ENCODE data around the gene AGAP1. TPM values are rescaled to one million over a fixed set of nuclear protein-coding genes. Genes with fewer than 3 reads are reported as not detected.

Gene AGAP1
- total and polyA plus RNA-seq, 10 donors, result 1.1 to 26.6 (median 11.3) TPM

DNA sequence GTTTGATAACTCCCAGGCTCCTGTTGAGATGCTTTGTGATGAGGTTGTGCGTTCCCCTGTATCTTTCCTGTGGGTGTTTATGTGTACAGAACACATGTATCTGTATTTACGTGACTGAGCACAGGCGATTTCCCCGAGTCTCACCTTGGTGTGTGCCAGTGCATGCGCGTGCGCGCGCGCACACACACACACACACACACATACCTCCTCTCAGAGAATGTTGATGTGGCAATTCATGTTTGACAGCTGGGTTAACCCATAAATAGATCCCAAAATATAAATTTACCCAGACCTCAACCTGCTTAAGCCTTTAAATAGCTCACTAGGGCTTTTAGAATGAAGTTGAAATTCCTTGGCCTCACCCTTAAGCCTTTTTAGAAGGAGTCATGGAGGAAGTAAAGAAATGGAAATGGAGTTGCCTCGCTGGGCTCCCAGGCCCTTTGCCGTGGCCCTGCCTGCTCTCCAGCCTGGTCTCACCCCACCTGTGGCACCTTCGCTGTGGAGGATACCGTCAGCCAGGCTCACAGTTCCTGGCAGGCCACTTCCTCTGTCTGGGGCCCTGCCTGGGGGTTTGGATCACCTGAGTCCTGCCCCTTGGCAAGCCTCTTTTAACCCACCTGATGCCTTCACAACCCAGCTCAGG lies 20.3 kb downstream of the AGAP1 start:
- H3K9me3 ChIP-seq, result peaks cover 0 to 10% (median 0%) of the 10 kb centered on the region in 8 donors
- peaks cover 0 to 4% (median 0%) of the 10 kb centered on the region in 7 donors for H3K27me3 ChIP-seq (replicated peaks in 1 of 7)
- DNase-seq, result no peak
- TF ChIP-seq POLR2A (IDR thresholded peaks at IDR 0.05), result no peak
- no peak for TF ChIP-seq CTCF (IDR thresholded peaks at IDR 0.05 in 8 of 11, conservative IDR thresholded peaks at IDR 0.05 in 3 of 11)
- no peak for TF ChIP-seq POLR2AphosphoS5 (IDR thresholded peaks at IDR 0.05)
- H3K27ac ChIP-seq, result no peak overlapping the region
- no peak overlapping the region for H3K4me3 ChIP-seq
- intact Hi-C loops (cut with DNase I; ENCODE audit: low total_unique reads), result no loop called here
- H3K36me3 ChIP-seq, result no peaks in the 10 kb centered on the region
- peaks cover 0 to 34% (median 14%) of the 10 kb centered on the region in 6 donors for H3K4me1 ChIP-seq
- 86 to 94% (median 91%) methylated on average over 14 of the region's 14 CpGs for WGBS, 5 donors

- TF ChIP-seq CTCF (IDR thresholded peaks at IDR 0.05 in 8 of 11, conservative IDR thresholded peaks at IDR 0.05 in 3 of 11) (no peak), POLR2AphosphoS5 (IDR thresholded peaks at IDR 0.05) (no peak), POLR2A (IDR thresholded peaks at IDR 0.05) (no peak)
- Histone ChIP-seq H3K36me3 (no peaks in the 10 kb centered on the region), H3K4me3 (no peak overlapping the region), H3K9me3 (peaks cover 0 to 10% (median 0%) of the 10 kb centered on the region in 8 donors), H3K4me1 (peaks cover 0 to 41% (median 15%) of the 10 kb centered on the region in 6 donors), H3K27ac (no peak overlapping the region), H3K27me3 (replicated peaks in 1 of 7) (peaks cover 0 to 4% (median 0%) of the 10 kb centered on the region in 7 donors)
- WGBS, 5 donors, result 86 to 89% (median 86%) methylated on average over 10 of the region's 10 CpGs
- intact Hi-C loops (cut with DNase I; ENCODE audit: low total_unique reads), result no loop called here
- no peak for DNase-seq
Observed at GRCh38 chr2:235514627-235515363, 21.0 kb downstream of the AGAP1 start.

GRCh38 chr2:235515364-235515742 lies 21.5 kb downstream of the AGAP1 start:
- Histone ChIP-seq H3K9me3 (peaks cover 0 to 10% (median 0%) of the 10 kb centered on the region in 8 donors), H3K4me3 (no peak overlapping the region), H3K27ac (no peak overlapping the region), H3K4me1 (peaks cover 0 to 44% (median 15%) of the 10 kb centered on the region in 6 donors), H3K36me3 (no peaks in the 10 kb centered on the region), H3K27me3 (replicated peaks in 1 of 7) (peaks cover 0 to 4% (median 0%) of the 10 kb centered on the region in 7 donors)
- intact Hi-C loops (cut with DNase I; ENCODE audit: low total_unique reads), result no loop called here
- WGBS, 5 donors, result 88 to 93% (median 91%) methylated on average over 7 of the region's 7 CpGs
- DNase-seq, result peak; percentile 11
- TF ChIP-seq POLR2AphosphoS5 (IDR thresholded peaks at IDR 0.05) (no peak), CTCF (IDR thresholded peaks at IDR 0.05 in 8 of 11, conservative IDR thresholded peaks at IDR 0.05 in 3 of 11) (no peak), POLR2A (IDR thresholded peaks at IDR 0.05) (no peak)

DNA sequence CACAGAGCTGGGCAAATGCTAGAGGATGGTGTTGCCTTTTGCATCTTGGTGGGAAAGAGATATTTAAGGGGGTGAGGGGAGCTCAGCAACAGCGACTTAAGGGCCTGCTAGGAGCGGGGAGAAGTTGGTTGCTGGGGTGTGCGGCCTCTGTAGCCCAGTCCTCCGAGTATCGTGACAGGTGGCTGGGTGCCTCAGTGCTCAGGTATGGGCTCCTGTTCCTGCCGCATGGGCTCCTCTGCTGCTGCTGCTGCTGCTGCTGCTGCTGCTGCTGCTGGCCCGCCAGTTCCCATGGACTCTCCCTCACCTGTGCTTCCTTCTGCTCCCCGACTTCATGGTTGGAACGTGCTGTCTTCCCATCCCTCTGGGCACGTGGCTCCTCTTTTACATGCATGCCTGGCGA lies 22.0 kb downstream of the AGAP1 start:
- intact Hi-C loops (cut with DNase I; ENCODE audit: low total_unique reads), result no loop called here
- no peak overlapping the region for H3K4me3 ChIP-seq
- H3K4me1 ChIP-seq, result peaks cover 0 to 46% (median 15%) of the 10 kb centered on the region in 6 donors
- DNase-seq, result no peak
- TF ChIP-seq CTCF (IDR thresholded peaks at IDR 0.05 in 8 of 11, conservative IDR thresholded peaks at IDR 0.05 in 3 of 11) (no peak), POLR2A (IDR thresholded peaks at IDR 0.05) (no peak), POLR2AphosphoS5 (IDR thresholded peaks at IDR 0.05) (no peak)
- H3K27me3 ChIP-seq (replicated peaks in 1 of 7), result peaks cover 0 to 4% (median 0%) of the 10 kb centered on the region in 7 donors
- H3K27ac ChIP-seq, result no peak overlapping the region
- H3K36me3 ChIP-seq, result no peaks in the 10 kb centered on the region
- peaks cover 0 to 10% (median 0%) of the 10 kb centered on the region in 8 donors for H3K9me3 ChIP-seq
- WGBS, 5 donors, result 87 to 96% (median 94%) methylated on average over 11 of the region's 11 CpGs

All from spleen (tissue), 11 donors.